ENCODE data around the gene PPM1K. TPM values are rescaled to one million over a fixed set of nuclear protein-coding genes. Genes with fewer than 3 reads are reported as not detected.

The PPM1K gene
- total RNA-seq (2022) (15.3 and 29.3 TPM in 2 replicates), Bru-seq, nascent RNA (percentile 83 among the genes with signal in this experiment), BruChase-seq, experiment 1, labeled RNA remaining after a 6-hour chase (percentile 76 among the genes with signal in this experiment), BruChase-seq, experiment 2, labeled RNA remaining after a 2-hour chase (percentile 82 among the genes with signal in this experiment)
- long read RNA-seq, full-length matches to known transcripts, result 13 of 19 reads
- long read RNA-seq, partial matches to known transcripts, result 1 of 19 reads
- long read RNA-seq, other reads (novel, unspliced or antisense), result 5 of 19 reads

GRCh38 chr4:88284439-88285234, at the start of gene PPM1K:
Gene PPM1K, minus strand, starts transcription at chr4:88284561. Its CDS starts 5,978 bp downstream, at chr4:88278583.
- Mint-ChIP-seq H3K4me3 (ENCODE audit: low read depth, unreplicated experiment) (peak within 1 kb of the TSS; percentile 86), H3K27ac (ENCODE audit: unreplicated experiment) (peak within 1 kb of the TSS; percentile 89), H3K27me3 (ENCODE audit: unreplicated experiment) (no peaks in the 10 kb centered on the region), H3K9me3 (ENCODE audit: low read depth, unreplicated experiment) (no peaks in the 10 kb centered on the region), H3K4me1 (ENCODE audit: low read depth, unreplicated experiment) (peaks cover 22% of the 10 kb centered on the region), H3K36me3 (ENCODE audit: insufficient read depth, unreplicated experiment) (peaks cover 20% of the 10 kb centered on the region)
- no peak for TF ChIP-seq CTCF (IDR thresholded peaks at IDR 0.05; ENCODE audit: unreplicated experiment)
- DNase-seq, result peak; percentile 97
- BruUV-seq (replicated peaks), result no TSS peak
- intact Hi-C loops (cut with micrococcal nuclease; ENCODE audit: unreplicated experiment), result loop anchor here (10.0 kb wide), 1 partner anchor 90 kb away; the partner anchor contains the start of gene HERC6
- CTCF ChIA-PET, result interaction anchor here (0.6 to 1.5 kb wide), 6 partner anchors 8 to 172 kb away, joined by 3 to 6 read pairs (median 4); partner anchors contain the start of genes HERC5 and HERC6

GRCh38 chr4:88333741-88334405, 49.5 kb upstream of the PPM1K start:
- CTCF ChIA-PET, result no interaction called here
- Mint-ChIP-seq H3K9me3 (ENCODE audit: low read depth, unreplicated experiment) (no peaks in the 10 kb centered on the region), H3K27ac (ENCODE audit: unreplicated experiment) (no peak overlapping the region), H3K4me3 (ENCODE audit: low read depth, unreplicated experiment) (no peak overlapping the region), H3K4me1 (ENCODE audit: low read depth, unreplicated experiment) (no peaks in the 10 kb centered on the region), H3K36me3 (ENCODE audit: insufficient read depth, unreplicated experiment) (no peaks in the 10 kb centered on the region), H3K27me3 (ENCODE audit: unreplicated experiment) (no peaks in the 10 kb centered on the region)
- BruUV-seq (replicated peaks), result no TSS peak
- intact Hi-C loops (cut with micrococcal nuclease; ENCODE audit: unreplicated experiment), result no loop called here
- no peak for DNase-seq
- no peak for TF ChIP-seq CTCF (IDR thresholded peaks at IDR 0.05; ENCODE audit: unreplicated experiment)

GRCh38 chr4:88327665-88328064, 43.3 kb upstream of the PPM1K start:
- Mint-ChIP-seq H3K4me1 (ENCODE audit: low read depth, unreplicated experiment) (no peaks in the 10 kb centered on the region), H3K27me3 (ENCODE audit: unreplicated experiment) (no peaks in the 10 kb centered on the region), H3K9me3 (ENCODE audit: low read depth, unreplicated experiment) (no peaks in the 10 kb centered on the region), H3K36me3 (ENCODE audit: insufficient read depth, unreplicated experiment) (no peaks in the 10 kb centered on the region), H3K27ac (ENCODE audit: unreplicated experiment) (no peak overlapping the region), H3K4me3 (ENCODE audit: low read depth, unreplicated experiment) (no peak overlapping the region)
- no peak for TF ChIP-seq CTCF (IDR thresholded peaks at IDR 0.05; ENCODE audit: unreplicated experiment)
- no peak for DNase-seq
- CTCF ChIA-PET, result no interaction called here
- intact Hi-C loops (cut with micrococcal nuclease; ENCODE audit: unreplicated experiment), result no loop called here
- BruUV-seq (replicated peaks), result no TSS peak

- no peak for TF ChIP-seq CTCF (IDR thresholded peaks at IDR 0.05; ENCODE audit: unreplicated experiment)
- no TSS peak for BruUV-seq (replicated peaks)
- H3K9me3 Mint-ChIP-seq (ENCODE audit: low read depth, unreplicated experiment), result no peaks in the 10 kb centered on the region
- H3K27ac Mint-ChIP-seq (ENCODE audit: unreplicated experiment), result peak overlapping the region; percentile 46
- DNase-seq, result no peak
- CTCF ChIA-PET, result no interaction called here
- H3K36me3 Mint-ChIP-seq (ENCODE audit: insufficient read depth, unreplicated experiment), result no peaks in the 10 kb centered on the region
- intact Hi-C loops (cut with micrococcal nuclease; ENCODE audit: unreplicated experiment), result no loop called here
- H3K4me3 Mint-ChIP-seq (ENCODE audit: low read depth, unreplicated experiment), result peak overlapping the region; percentile 34
- H3K27me3 Mint-ChIP-seq (ENCODE audit: unreplicated experiment), result no peaks in the 10 kb centered on the region
- peaks cover 30% of the 10 kb centered on the region for H3K4me1 Mint-ChIP-seq (ENCODE audit: low read depth, unreplicated experiment)
Observed at GRCh38 chr4:88320780-88321373, 36.5 kb upstream of the PPM1K start.

Measured in Calu3 (cell line).